Stimulated activated CD8-positive, alpha-beta memory T cell treated with anti-CD3 and anti-CD28 coated beads, Interleukin-7, amount 100 ng/mL, for 4 hours (primary cell): ENCODE data around the gene ZNG1B.
"Not testable (repeated sequence)": the region's sequence is repeated elsewhere in the genome, so short reads cannot be mapped to it uniquely, and the experiment has no call there.

ENCODE experiments used
- DNase-seq, 2 donors: peaks; one replicate each; pipeline ENCODE4 v3.0.0-alpha.2; 2020; ENCODE audit warnings: low read depth in 2 of 2

Gene ZNG1B

GRCh38 chr2:113503094-113504042, 65.9 kb downstream of the ZNG1B start:
- not testable (repeated sequence) for DNase-seq

GRCh38 chr2:113504081-113504480, 66.6 kb downstream of the ZNG1B start:
- DNase-seq: not testable (repeated sequence)

DNA sequence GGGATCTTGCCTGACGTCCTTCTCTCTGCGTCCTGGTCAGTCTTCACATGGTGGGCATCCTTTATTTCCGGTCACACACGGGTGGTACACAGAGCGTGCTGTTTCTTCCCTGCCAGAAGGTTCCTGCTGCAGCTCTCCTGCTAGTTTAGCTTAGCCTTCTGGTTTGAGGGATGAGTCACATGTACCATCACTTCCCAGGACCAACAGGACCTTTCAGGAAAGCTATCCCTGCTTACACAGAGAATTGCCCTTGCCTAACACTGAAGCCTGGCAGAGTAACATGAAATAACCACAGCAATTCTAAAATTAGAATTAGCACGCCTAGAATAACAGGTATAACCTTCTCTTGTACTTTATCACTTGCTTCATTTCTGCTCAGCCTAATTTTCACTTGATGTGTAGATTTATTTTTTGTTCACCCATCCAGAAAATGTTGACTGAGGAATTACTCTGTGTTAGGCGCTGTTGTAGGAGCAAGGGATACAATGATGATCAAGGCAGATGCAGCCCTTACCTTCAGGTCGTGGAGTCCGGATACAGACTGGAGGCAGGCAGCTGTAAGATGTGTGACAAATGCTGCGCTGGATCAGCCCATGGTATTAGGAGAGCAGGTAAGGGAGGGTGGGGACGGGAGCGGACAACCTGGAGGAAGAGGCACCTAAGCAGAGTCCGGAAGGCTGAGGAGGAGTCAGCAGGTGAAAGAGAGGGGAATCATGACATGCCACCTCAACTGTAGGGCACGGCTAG, 70.1 kb downstream of the ZNG1B start:
- not testable (repeated sequence) for DNase-seq

- DNase-seq: not testable (repeated sequence)
Measured at GRCh38 chr2:113508187-113508586, 70.7 kb downstream of the ZNG1B start.

DNA sequence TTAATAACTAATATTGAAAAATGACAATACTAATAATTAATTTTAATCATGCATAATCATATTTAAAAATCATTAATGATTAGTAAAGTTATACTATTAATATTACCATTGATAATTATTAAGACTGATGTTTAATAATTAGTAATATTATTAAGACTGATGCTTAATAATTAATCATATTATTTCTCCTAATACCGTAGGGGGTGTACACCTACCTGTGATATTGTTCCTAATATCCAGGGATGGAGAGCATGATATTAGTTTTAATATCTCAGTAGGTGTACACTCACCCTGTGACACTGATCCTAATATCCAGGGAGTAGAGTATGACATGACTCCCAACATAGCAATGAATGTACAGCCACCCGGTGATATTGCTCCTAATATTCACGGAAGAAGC, 73.4 kb downstream of the ZNG1B start:
- DNase-seq: not testable (repeated sequence)

- not testable (repeated sequence) for DNase-seq
Measured at GRCh38 chr2:113511859-113512258, 74.4 kb downstream of the ZNG1B start.

DNA sequence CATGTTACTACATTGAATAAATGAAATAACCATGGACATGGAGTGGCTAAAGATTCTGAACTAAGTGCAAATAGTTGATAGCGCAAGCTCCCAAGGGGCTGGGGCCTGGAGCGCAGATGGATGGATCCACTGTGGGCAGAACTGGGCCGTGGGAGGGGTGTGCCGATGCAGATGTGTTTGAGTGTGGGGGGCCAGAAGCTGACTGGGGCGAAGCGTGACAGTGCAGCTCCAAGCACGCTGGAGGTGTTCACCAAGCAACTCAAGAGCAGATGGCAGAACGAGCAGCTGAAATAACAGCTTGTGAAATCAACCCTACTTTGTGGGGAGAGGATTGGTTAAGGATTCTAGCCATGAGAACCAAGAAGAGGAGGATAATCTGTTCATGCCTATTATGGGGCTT, 78.0 kb downstream of the ZNG1B start:
- not testable (repeated sequence) for DNase-seq

GRCh38 chr2:113515995-113516394, 78.5 kb downstream of the ZNG1B start:
- not testable (repeated sequence) for DNase-seq

DNA sequence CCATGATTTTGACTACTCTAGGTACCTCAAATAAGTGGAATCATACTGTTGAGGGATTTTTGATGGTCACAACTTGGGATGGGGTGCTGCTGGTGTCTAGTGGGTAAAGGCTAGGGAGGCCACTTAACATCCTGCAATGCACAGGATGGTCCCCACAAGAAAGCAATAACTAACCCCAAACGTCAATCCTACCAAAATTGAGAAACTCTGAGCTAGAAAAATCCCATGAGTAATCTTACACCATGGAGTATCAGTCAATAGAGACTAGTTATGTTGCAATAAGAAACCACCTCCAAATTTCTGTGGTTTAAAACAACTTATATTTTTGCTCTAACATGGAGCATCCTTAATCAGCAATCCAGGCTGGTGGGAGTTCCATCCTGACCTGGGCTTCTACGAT, 79.5 kb downstream of the ZNG1B start:
- not testable (repeated sequence) for DNase-seq

DNA sequence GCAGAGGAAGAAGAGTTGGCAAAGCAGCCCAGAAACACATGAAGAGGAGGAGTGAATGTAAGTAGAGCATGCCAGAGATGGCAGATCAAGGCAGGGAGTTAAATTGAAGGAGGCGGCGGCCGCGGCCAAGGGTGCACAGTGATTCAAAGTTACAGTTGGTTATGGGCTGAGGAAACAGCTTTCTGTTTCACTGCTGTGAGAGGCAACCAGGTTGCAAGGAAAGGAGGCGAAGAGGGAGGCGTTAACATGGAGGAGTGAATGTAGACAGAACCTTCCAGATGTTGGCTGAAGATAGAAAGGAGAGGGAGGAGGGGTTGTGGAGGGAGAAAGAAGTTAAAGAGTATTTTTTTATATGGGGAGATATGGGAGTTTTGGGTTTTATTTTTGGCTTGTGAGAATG, 83.3 kb downstream of the ZNG1B start:
- not testable (repeated sequence) for DNase-seq

GRCh38 chr2:113521492-113521891, 84.0 kb downstream of the ZNG1B start:
- DNase-seq: not testable (repeated sequence)

DNA sequence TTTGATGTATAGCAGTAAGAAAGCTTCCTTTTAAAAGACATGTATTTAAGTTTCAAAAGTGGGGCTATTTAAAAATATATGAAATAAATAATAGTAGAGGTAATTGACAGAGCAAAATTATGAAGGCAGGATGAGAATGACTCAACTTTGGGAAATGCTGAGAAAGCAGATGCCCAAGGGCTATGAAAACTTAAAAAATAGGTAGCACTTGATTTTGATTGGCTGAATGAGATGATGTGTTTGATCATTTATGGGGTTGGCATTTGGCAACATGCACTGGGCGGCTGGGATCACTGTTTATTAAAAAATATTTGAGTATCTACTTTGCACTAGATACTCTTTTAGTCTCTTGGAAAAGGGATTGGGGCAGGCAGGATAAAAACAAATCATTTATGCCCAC, 87.5 kb downstream of the ZNG1B start:
- DNase-seq: not testable (repeated sequence)

DNA sequence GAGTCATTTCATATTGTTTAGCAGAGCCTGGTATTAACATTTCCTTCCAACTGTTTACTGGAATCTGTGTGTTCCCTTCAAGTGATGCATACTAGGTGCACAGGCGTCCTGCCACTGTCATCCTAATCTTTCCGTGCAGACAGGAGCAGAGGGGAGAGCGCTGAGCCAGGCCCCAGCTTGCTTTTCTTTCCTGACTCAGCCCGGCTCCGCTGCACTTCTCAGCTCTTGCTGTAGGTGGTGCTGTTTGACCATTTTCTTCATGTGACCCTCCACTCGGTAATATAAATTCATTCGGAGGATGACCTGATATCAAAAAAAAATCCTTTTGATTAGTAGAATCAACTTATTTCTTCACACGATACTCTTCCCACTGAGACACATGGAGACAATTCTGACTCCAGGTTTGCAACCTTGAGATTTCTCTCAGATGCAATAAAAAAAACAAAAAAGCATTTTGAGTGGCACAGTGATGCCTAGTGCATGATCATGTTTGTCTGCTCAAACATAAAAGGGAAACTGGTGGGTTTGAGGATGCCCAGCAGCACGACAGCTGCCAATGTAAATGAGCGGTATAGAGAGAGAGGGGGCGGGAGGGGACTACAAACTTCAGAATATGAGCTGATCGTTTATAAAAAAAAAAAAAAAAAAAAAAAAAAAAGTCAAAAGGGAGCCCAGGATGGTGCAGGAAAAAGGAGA, 90.0 kb downstream of the ZNG1B start:
- DNase-seq: not testable (repeated sequence)

DNA sequence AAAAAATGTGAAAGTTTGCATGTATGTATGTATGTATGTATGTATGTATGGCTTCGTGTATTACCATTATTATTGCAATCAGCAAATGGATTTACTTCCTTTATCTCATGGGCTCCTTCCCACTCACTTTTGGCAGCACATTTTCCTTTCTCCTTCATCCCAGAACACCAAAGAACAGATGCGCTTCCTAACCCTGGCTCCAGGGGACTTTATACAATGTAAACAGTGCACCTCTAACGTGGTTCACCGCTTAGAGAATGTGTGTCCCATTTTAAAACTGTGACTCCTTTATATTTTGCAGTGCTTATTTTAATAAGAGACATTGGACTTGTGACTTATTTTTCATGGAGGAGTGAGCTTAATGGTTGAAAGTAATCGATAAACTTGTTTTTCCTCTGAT, 90.6 kb downstream of the ZNG1B start:
- not testable (repeated sequence) for DNase-seq

- DNase-seq: not testable (repeated sequence)
Measured at GRCh38 chr2:113528904-113529303, 91.4 kb downstream of the ZNG1B start.

DNA sequence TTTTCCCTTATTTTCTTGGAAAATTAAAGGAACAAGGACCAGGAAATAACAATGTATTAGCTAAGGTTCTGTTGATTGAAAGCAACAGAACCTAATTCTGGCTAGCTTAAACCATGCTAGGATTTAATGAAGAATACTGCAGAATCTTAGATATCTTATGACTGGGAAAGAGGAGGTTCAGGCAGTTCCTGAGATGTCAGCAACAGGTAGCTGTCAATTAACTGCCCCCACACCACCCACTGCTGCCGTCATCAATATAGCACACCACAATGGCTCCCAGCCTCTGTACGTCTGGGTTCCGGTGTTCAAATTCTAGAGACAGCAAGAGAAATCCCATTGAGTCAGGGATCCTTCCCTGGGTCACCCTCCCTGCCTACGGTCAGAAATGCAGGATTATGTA, 95.5 kb downstream of the ZNG1B start:
- DNase-seq: not testable (repeated sequence)

- not testable (repeated sequence) for DNase-seq
Measured at GRCh38 chr2:113536573-113536972, 99.1 kb downstream of the ZNG1B start.

GRCh38 chr2:113540834-113541203, 103.3 kb downstream of the ZNG1B start:
- not testable (repeated sequence) for DNase-seq

DNA sequence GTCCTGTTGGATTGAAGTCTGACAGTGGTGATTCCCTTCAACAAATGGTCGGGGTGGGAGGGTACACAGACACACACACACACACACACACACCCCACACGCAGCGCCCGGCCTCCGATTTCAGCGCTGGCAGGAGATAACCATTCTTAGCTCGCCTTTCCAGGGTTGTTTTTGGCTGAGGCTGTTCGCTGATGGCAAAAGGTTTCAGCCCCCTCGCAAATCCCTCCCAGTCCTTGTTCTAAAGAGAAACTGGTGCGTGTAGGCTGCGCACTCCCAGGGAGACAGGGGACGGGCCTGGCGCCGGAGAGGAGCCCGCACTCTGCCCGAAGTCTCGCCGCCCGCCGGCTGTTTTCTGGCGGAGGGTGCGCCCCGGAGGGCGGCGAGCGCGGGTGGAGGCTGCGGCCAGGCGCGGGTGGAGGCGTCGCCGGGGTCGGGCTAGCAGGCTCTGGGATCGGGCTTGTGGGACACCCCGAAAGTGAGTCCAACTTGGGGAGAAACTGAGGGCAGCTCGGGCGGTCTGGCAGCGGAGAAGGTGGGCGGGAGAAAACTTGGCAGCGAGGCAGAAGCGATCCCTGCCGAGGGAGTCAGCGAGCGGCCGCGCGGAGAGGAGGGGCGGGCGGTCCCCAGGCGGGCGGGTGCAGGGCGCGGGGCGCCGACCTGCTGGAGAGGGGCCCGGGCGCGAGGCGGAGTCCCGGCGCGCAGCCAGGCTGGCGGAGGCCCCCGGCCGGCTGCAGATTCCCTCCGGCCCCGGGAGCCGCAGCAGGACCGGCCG, 103.9 kb downstream of the ZNG1B start:
- not testable (repeated sequence) for DNase-seq

DNA sequence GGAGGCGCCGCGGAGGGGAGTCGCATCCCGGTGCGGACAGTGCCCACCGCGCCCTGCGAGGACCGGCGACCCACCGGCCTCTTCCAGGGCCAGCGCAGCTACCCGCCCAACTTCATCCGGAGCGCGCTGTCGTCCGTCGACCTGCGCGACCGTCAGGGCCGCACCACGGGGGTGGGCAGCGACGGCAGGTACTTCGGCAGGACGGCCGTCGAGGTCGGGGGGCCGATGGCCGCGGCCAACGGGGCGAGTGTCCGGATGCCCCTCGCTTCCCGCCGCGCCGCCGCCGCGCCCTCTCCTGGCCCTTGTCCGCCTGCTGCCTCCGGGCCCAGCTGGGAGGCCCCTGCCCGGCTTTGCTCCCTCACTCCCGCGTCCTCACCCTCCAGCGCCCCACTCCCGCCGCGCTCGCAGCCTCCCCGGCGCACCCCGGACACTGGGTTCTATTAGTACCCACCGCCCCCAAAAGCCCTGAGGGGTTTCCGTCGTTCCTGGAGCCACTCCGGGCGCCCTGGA, 104.5 kb downstream of the ZNG1B start:
- not testable (repeated sequence) for DNase-seq

- not testable (repeated sequence) for DNase-seq
Measured at GRCh38 chr2:113542529-113542928, 105.0 kb downstream of the ZNG1B start.
